ENCODE data around the gene BCO1.

BCO1 gene

DNA sequence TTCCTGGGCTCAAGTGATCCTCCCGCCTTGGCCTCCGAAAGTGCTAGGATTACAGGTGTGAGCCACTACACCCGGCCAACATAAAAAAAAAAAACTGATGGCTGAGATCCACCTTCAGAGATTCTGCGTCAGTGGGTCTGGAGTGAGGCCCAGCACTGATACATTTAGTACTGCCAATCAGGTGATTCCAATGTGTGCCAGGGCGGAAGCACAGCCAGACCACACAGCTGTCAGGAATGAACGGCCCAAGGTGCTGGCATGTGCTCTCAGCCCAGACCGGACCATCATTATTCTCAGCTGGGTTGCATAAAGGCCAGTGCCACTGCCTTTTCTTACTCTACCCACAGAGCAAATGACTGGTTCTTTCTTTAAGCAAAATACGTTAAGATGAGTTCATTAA, 1.2 kb upstream of the BCO1 start:
- DNase-seq, result no peak

DNA sequence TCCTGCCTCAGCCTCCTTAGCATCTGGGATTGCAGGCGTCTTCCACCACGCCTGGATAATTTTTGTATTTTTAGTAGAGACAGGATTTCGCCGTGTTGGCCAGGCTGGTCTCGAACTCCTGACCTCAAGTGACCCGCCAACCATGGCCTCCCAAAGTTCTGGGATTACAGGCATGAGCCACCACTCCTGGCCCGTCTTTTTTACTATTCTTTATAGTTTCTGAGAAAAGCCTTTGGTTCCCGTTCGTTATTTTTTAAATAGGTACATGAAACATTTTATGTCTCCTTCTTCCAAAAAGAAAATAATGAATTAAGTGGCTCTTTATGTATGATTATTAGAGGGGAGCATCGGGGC, 570 bp upstream of the BCO1 start:
- no peak for DNase-seq

DNA sequence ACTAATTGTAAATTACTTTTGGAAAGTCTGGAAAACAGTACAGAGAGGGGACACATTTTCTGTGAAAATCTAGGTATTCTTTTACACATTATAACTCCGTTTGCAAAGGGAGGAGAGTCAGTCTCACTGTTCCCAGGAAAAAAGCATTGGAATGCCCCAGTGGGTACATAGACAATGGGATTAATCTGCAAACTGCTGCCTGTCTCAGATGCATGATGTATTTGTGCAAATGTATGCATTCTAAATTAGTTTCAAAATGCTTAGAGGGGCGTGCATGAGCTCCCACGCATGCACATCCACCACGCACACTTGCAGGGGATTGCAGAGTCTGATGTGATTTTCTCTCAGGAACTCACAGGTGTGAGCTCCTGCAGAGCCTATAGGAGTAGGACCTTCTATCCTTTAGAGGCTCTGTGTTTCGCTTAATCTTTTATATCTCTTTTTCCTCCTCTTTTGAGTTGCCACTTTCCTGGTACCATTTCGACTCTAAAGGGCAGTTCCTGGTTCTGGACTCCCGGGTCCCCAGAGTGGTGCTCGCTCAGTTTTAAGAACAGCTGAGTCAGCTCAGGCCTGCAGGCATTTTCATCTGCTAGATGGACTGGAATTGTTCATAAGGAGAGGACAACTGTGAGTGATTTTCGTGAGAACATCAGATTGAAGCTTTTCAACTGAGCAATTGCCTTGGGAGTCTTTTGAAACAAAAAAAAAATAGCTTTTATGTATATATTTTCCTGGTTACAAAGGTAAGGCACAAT, 1.1 kb downstream of the BCO1 start:
- no peak for DNase-seq

DNA sequence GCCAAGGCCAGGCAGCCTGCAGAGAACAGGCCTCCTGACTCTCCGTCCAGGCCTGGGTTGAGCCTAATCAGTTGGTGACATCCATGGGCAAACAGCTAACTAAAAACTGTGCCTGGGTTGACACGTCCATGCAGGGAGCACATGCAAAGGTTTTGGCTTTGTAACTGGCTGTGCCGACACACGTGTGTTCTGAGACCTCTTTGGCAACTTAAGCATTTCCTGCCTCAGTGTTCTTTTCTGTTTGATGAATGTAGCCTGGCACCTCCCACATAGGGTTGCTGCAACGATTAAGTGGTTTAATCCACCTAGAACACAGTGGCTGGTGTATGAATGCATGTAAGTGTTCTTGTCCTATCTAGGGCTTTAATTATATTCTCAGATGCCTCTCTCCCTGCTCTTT, 3.2 kb downstream of the BCO1 start:
- no peak for DNase-seq

DNA sequence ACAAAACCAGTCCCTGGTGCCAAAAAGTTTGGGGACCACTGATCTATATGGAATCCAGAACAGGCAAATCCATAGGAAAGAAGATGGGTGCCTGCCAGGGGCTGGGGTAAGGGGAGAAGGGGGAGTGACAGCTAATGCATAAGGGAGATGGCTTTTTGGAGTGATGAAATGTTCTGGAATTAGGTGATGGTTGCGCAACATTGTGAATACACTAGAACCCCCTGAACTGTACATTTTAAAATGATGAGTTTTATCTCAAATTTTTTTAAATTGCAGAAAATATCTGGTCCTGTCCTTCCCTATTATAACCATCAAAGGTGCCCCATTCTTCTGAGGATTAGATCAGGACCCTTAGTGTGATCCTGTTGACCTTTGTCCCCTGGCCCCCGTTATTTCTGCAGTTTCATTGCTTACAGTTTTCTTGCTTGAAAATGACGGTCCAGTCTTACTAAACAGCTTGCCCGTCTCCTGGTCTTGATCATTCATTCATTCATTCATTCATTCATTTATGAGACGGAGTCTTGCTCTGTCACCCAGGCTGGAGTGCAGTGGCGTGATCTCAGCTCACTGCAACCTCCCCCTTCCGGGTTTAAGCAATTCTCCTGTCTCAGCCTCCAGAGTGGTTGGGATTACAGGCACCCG, 4.6 kb downstream of the BCO1 start:
- no peak for DNase-seq

DNA sequence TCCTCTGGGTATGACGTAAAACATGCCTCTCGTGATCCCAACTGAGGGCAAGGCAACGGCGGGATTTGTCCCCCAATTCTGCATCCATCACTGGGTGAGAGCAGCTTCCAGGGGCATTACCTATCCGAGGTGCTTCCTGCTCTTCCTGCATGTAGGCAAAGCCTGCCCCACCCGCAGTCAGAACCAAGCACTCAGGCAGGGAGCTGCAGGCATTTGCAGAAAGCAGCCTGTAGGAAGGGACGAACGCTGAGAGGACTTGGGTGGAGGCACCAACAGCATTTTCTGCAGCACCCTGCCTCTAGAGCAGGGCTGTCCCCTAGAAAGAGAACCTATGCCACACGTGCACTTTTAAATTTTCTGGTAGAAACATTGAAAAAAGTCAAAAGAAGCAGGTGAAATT, 5.5 kb downstream of the BCO1 start:
- no peak for DNase-seq

DNA sequence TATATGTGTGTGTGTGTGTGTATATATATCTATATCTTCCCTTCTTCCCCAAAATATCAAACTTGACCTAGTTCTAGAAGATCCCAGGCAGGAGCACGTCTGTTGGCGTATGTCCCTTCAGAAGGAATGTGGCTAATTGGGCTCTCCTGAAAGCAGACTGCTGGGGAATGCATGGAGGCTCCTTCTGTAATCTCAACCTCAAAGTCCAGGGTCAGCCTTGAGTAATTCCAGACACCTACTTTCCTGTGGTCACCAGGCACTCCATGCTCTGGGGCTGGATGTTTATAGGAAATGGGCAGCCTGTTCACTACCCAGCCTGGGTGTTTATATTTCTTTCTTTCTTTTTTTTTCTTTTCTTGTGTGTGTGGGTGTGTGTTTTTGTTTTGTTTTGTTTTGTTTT, 13.4 kb downstream of the BCO1 start:
- no peak for DNase-seq

DNA sequence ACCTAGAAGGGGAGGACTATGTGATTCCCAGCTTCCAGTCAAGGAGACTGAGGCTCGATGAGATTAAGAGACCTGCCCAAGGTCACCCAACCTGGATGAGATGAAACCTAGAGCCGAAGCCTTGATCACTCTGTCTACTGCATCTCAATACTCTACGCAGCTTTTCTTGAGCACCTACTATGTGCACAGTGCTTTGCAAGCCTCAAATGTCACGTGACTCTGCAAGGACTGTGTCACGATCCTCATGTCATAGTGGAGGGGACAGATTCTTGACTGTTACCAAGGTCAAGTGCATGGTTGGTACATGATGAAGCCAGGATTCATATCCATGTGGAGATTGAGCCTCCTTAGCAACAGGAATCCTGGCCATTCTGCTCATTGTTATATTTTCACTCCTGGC, 14.7 kb downstream of the BCO1 start:
- DNase-seq, result no peak

DNA sequence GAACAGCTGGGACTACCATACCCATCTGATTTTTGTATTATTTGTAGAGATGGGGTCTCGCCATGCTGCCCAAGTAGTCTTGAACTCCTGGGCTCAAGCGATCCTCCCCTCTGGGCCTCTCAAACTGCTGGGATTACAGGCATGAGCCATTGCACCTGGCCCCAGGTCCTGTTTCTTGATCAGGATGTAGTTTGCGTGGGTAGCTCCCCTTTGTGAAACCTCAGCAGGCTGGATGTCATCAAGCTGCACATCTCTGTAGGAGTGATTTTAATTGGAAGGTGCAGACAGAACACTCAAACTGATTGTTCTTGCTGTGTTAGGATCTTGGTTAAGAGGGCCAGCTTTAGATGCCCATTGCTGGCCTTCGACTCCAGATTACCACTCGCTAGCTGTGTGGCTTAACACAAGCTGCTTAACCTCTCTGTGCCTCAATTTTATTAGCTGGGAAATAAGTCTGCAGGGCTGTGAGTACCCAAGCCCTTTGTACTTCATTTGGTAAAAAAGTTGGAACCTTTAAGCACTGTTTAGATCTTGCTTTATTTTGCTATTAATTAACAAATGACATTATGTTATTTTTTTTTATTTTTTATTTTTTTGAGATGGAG, 16.5 kb downstream of the BCO1 start:
- DNase-seq, result no peak

DNA sequence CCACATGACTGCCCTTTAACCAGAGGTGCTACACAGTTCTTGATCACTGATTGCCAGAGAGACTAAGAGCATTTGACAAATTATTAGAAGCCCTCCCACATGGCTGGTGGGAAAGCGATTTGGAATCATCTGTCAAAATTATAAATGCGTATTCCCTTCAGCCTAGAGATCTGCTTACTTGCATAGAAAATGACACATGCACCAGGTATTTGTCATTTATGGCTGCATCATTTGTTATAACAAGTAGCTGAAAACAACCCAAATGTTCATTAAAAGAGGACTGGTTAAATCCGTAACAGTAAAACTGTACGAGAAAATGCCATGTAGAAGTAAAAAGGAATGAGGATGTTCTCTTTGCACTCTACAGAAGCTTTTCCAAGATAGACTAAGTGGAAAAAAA, 21.4 kb downstream of the BCO1 start:
- no peak for DNase-seq

DNA sequence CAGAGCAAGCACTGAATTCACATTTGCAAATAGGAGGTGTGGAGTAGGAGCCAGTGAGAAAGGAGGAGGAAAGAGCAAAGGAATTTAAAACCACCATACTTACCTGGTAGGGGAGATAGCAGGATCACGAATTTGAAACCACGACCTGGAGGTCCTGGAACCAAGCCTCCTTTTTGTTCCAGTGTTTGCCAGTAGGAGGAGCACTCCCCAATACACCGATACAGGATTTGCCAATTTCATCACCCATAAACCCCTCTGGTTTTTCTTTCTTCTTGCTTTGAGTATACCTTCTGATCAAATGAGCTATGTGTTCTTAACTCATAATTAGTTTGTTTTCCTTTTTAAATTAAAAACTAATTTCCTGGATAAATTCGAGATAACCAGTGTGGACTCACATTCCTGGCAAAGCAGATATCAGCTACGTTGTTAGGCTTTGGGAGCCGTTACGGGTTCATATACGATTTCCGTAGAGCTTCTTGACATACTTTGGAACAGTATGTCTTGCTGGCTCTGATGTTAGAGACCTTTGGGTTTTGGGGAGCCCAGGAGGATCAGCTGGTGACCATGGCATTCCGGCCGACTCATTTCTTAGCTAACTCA, 22.7 kb downstream of the BCO1 start:
- peak; percentile 39 for DNase-seq

DNA sequence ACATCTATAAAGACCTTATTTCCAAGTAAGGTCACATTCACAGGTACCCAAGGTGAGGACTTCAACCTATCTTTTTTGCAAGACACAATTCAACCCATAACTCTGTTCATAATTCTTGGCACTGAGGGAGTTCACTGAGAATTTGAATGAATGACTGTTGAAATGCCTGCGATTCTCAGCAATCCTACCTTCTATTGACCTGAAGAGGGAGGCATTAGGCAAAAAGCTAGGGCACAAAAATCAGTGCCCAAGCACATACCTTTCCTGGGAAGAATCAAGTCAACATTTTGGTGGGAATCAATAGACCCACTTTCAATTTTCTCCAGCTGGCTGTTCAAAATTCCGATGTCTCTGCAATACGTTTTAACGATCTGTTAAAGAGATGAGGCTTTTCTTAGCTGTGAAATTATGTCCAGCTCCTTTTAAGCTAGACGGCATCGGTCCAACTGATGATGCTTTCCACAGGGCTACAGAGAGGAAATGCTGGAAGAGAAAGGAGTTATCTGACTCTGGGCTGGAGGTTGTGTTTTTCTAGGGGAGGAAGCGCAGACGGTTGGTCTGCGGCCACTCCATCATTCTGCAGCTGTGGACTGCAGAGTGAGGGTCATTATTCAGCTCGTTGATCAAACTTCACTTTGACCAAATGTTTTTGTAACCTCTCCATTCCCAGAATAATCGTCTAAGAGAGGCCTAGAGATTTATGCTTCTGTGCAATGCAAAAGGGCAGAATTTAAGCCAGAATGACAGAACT, 25.2 kb downstream of the BCO1 start:
- no peak for DNase-seq

DNA sequence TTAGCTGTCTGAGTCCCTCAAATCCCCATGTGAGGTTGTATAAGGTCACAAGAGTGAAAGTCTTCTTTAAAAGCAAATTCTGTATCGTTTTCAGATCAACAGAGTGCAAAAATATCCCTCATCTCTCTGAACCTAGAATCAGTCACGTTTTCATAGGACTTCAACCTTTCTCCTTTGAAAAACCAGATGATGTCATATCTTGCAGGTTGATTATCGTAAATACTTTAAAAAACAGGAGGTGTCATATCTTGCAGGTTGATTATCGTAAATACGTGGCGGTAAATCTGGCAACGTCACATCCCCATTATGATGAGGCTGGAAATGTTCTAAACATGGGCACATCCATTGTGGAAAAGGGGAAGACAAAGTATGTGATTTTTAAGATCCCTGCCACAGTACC, 25.9 kb downstream of the BCO1 start:
- no peak for DNase-seq

DNA sequence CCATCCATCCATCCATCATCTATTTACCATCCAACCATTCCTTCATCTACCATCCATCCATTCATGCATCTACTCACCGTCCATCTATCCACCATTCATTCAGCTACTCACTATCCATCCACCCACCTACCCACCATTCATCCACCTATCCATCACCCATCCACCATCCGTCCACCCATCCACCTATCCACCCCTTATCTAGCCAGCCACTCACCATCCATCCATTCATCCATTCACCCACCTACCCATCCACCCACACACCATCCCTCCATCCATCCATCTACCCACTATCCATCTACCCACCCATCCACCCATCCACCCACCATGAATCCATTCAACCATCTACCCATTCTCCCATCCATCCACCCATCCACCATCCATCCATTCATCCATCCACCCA, 26.6 kb downstream of the BCO1 start:
- DNase-seq, result no peak

DNA sequence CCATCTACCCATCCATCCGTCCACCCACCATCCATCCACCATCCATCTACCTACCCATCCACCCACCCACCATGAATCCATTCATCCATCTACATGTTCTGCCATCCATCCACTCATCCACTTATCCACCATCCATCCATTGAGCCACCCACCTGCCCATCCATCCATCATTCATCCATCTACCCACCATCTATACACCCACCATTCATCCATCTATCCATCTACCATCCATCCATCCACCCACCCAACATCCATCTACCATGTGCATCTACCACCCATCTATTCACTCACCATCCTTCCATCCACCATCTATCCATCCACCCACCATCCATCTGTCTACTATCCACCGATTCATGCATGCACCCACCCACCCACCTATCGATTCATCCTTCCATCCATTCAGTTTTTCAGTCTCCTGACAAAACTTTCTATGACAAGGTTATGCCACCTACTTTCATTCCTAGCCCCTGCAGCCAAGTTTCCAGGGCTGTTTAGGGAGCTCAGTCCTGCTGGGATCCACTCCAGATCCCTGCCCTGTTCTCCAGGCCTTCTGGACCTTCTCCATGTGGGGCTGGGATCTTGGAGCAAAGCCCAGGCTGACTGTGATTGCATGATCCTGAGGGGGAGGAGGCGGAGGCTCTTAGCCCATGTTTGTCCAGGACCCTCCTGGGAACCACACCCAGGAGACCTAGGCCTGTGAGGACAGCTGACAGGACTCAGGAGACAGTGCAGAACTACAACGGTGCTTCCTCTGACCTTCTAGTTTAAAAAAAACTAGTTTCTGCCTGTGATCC, 27.4 kb downstream of the BCO1 start:
- no peak for DNase-seq

DNA sequence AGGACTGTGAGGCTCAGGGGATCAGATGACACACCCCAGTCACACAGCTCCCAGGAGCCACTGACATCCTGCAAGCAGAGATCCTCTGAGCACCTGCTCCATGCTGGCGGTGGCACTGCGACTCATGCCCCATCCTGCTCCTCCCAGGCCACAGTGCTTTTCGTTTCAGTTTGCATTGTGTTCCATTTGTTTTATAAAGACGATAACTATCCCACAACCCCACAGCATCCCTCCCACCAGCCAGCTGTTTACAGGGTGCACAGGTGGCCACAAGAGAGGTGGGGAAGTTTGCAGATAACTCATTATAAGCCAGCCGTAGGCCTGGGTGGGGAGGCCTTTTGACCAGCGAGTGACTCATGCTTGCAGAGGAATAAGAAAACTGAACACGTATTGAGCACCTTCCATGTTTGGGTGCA, 28.2 kb downstream of the BCO1 start:
- DNase-seq, result no peak

DNA sequence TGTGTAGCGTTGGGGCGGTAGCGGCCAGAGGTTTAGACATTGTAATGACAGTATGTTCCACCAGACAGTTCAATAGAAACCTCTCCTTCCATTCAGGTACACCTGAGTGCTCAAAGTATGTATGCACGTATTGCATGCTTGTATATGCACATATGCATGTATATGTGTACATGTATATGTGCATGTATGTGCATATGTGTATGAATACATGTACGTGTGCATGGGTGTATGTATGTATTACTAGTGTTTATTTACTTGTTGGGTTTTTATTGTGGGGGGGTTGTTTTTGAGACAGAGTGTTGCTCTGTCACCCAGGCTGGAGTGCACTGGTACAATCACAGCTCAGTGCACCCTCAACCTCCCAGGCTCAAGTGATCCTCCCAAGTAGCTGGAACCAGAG, 30.0 kb downstream of the BCO1 start:
- DNase-seq, result no peak

DNA sequence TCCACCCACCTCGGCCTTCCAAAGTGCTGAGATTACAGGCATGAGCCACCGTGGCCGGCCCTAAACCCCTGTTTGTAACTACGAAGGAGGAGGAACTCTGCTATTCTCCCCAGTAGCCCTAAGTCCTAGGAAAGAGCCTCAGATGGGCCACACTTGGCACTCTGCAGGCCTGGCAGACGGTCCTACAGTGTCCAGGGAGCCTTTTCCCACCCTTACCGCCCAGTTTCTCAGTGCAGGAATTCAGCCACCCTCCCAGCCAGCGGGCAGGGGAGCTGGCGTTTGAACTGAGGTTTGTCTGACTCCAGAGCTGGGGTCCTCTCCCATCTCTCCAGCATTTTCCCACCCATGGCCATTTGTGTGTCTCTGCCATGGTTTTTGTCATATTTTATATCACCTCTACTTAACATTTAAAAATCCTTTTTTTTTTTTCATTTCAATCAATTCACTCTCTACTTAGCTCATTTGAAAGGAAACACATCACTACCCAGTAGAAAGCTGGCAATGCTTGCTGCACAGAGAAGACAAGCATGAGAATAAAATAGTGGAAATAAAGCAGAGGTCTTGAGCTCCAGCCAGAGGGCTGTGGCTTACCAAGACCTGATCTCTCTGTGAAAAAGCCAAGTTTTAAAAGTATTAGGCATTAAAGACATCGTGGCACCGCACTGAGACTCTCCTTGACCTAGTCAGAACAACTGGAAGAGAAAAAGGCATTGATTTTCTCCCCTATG, 34.9 kb downstream of the BCO1 start:
- DNase-seq, result no peak

DNA sequence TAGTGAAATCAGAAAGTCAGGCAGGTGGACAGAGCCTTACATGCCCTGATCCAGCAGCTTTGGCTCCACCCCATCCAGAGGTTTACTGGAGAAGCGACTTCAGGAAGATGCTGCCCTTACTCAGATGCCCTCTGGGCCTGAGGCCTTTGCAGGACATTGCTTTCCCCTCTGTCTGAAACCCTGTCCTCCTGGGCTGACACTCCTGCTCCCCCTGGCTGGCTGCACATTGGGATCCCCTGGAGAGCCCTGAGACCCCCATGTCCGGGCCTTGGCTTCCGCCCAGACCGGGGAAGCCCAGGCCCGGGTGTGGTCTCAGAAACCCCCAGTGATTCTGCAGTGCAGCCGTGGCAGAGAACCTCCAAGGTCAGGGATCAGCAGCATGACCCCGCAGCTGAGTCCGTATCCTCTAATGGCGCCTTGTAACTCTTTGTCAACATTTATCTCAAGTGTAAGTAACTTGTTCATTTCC, 36.6 kb downstream of the BCO1 start:
- DNase-seq, result no peak

DNA sequence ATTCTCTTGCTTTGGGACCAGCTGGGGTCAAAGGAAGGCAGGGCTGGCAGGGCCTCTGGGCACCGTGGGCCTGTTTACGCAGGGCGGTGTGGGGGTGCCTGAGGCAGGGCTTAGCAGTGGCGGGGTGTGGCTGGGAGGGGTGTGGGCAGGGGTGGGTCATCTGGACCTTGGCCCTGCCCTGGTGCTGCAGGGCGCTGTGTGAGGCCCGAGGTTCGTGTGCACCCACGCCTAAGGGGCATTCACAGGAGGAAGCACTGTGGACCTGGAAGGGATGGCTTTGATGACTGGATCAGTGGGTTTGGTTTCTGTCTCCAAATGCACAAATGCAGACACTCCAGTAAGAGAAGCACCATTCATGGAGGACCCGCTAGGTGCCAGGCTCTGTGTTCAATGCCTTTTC, 37.3 kb downstream of the BCO1 start:
- no peak for DNase-seq

DNA sequence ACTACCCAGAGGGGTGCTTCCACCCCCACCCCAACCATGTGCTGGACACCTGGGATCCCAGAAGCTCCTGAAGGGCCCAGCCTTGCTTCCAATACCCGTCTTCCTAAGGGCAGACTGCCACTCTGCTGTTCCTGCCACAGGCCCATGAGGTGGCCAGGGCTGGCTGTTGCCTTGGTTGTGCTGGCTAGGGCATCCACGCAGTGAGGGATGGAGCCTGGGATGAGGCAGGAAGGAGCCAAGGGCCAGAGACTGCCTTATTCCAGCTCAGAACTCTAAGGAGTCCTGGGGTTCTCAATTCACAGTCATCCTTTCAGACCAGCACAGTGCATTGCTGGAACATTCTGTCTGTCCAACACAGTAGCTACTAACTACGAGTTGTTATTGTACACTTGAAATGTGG, 37.8 kb downstream of the BCO1 start:
- DNase-seq, result no peak

All from stimulated activated CD4-positive, alpha-beta T cell treated with anti-CD3 and anti-CD28 coated beads, Interleukin-4, amount 100 ng/mL, for 24 hours (primary cell).